ENCODE results near the gene ZFHX3.

Gene ZFHX3

GRCh38 chr16:72824761-72825160 is 223.2 kb downstream of the ZFHX3 start:
- no peak overlapping the region for H3K27ac ChIP-seq
- TF ChIP-seq CTCF (conservative IDR thresholded peaks at IDR 0.05) (no peak), ZFX (IDR thresholded peaks at IDR 0.05) (no peak)

- no peak overlapping the region for H3K27ac ChIP-seq
- TF ChIP-seq ZFX (IDR thresholded peaks at IDR 0.05) (no peak), CTCF (conservative IDR thresholded peaks at IDR 0.05) (no peak)
Measured at GRCh38 chr16:72824027-72824426, 223.9 kb downstream of the ZFHX3 start.

GRCh38 chr16:72821185-72821950 is 226.6 kb downstream of the ZFHX3 start:
- TF ChIP-seq ZFX (IDR thresholded peaks at IDR 0.05) (no peak), CTCF (conservative IDR thresholded peaks at IDR 0.05) (no peak)
- H3K27ac ChIP-seq = no peak overlapping the region

GRCh38 chr16:72819345-72819744 is 228.6 kb downstream of the ZFHX3 start:
- TF ChIP-seq CTCF (conservative IDR thresholded peaks at IDR 0.05) (no peak), ZFX (IDR thresholded peaks at IDR 0.05) (no peak)
- no peak overlapping the region for H3K27ac ChIP-seq

GRCh38 chr16:72818236-72818845 is 229.6 kb downstream of the ZFHX3 start:
- H3K27ac ChIP-seq = no peak overlapping the region
- TF ChIP-seq CTCF (conservative IDR thresholded peaks at IDR 0.05) (peak; percentile 34), ZFX (IDR thresholded peaks at IDR 0.05) (no peak)

- TF ChIP-seq ZFX (IDR thresholded peaks at IDR 0.05) (no peak), CTCF (conservative IDR thresholded peaks at IDR 0.05) (no peak)
- no peak overlapping the region for H3K27ac ChIP-seq
Measured at GRCh38 chr16:72815348-72816318, 232.3 kb downstream of the ZFHX3 start.

All from C4-2B (cell line).